Keratinocyte (primary cell): ENCODE results near the gene SPEM3.

ENCODE experiments used
- CTCF ChIP-seq, 3 experiments: IDR thresholded peaks in 1 of 3; conservative IDR thresholded peaks in 1 of 3; optimal IDR thresholded peaks in 1 of 3; 2 replicates in 2 of 3; 3 replicates in 1 of 3; pipeline versions ENCODE3 to v1.5.1; 2011; ENCODE audit warnings: low read length in 3 of 3, mild to moderate bottlenecking in 3 of 3, moderate library complexity in 2 of 3, control low read depth in 1 of 3, inconsistent platforms in 1 of 3; ENCODE audit not compliant: insufficient read depth in 2 of 3; ENCODE audit errors: extremely low read depth in 1 of 3
- EZH2 ChIP-seq: IDR thresholded peaks from one replicate; pipeline ENCODE4 v1.6.1; 2012; ENCODE audit warnings: inconsistent platforms, mild to moderate bottlenecking, low read length, moderate library complexity

GRCh38 chr17:7391307-7391706 is 37.4 kb upstream of the SPEM3 start:
- TF ChIP-seq CTCF (optimal IDR thresholded peaks at IDR 0.05 in 1 of 3, IDR thresholded peaks at IDR 0.05 in 1 of 3, conservative IDR thresholded peaks at IDR 0.05 in 1 of 3; ENCODE audit: extremely low read depth in 1 of 3, insufficient read depth in 2 of 3, low read length in 3 of 3) (no peak), EZH2 (no peak)
